Loucy (cell line): ENCODE results near the gene BMP8B.
"Not testable (repeated sequence)": the region's sequence is repeated elsewhere in the genome, so short reads cannot be mapped to it uniquely, and the experiment has no call there.

Experiments
- H2AFZ ChIP-seq: fragments of 200-600 bp; sonication (generic); 2 replicates; pipeline ENCODE4 v1.6.0; 2016; ENCODE audit warnings: antibody characterized with exemption, mild to moderate bottlenecking, low read length, moderate library complexity
- H3F3A ChIP-seq: fragments of 200-600 bp; 2 replicates; pipeline ENCODE4 v1.6.0; 2016; ENCODE audit warnings: antibody characterized with exemption, low read depth, mild to moderate bottlenecking
- H3K27me3 ChIP-seq: fragments of 200-600 bp; sonication (generic); 2 replicates; pipeline ENCODE4 v1.6.1; 2014; ENCODE audit warnings: low read length, mild to moderate bottlenecking; ENCODE audit not compliant: insufficient read depth, poor library complexity, severe bottlenecking
- H3K36me3 ChIP-seq: fragments of 200-600 bp; sonication (generic); 2 replicates; pipeline ENCODE4 v1.6.1; 2016; ENCODE audit warnings: low read length; ENCODE audit not compliant: insufficient read depth
- H3K4me1 ChIP-seq: fragments of 200-600 bp; sonication (generic); 2 replicates; pipeline ENCODE4 v1.5.1; 2014; ENCODE audit warnings: low read length, mild to moderate bottlenecking; ENCODE audit not compliant: insufficient read depth, poor library complexity, severe bottlenecking
- H3K4me2 ChIP-seq: fragments of 200-600 bp; sonication (generic); 2 replicates; pipeline ENCODE4 v1.6.0; 2014; ENCODE audit warnings: antibody characterized with exemption, low read length, low read depth, mild to moderate bottlenecking; ENCODE audit not compliant: poor library complexity, severe bottlenecking
- H3K4me3 ChIP-seq: fragments of 200-600 bp; sonication (generic); 2 replicates; pipeline ENCODE4 v1.5.1; 2014; ENCODE audit warnings: low read length, mild to moderate bottlenecking, mixed read lengths; ENCODE audit not compliant: poor library complexity, severe bottlenecking
- H3K79me2 ChIP-seq: fragments of 200-600 bp; sonication (generic); 2 replicates; pipeline ENCODE4 v1.6.1; 2014; ENCODE audit warnings: low read length; ENCODE audit not compliant: insufficient read depth
- H3K9ac ChIP-seq: fragments of 200-600 bp; sonication (generic); 2 replicates; pipeline ENCODE4 v1.6.0; 2014; ENCODE audit warnings: mild to moderate bottlenecking, low read depth, low read length, moderate library complexity; ENCODE audit not compliant: poor library complexity, severe bottlenecking
- H3K9me2 ChIP-seq: fragments of 200-600 bp; sonication (generic); replicated peaks from 2 replicates; pipeline ENCODE4 v1.6.1; 2016; ENCODE audit warnings: low read depth, low read length, mixed read lengths
- H3K9me3 ChIP-seq: fragments of 200-600 bp; sonication (generic); 2 replicates; pipeline ENCODE4 v1.6.1; 2014; ENCODE audit warnings: mild to moderate bottlenecking, antibody characterized with exemption, low read length, low read depth; ENCODE audit not compliant: insufficient read depth
- H4K20me1 ChIP-seq: fragments of 200-600 bp; sonication (generic); 2 replicates; pipeline ENCODE4 v1.6.0; 2014; ENCODE audit warnings: antibody characterized with exemption, low read length, mild to moderate bottlenecking; ENCODE audit not compliant: insufficient read depth, poor library complexity, severe bottlenecking
- EZH2phosphoT487 ChIP-seq: fragments of 200-600 bp; IDR thresholded peaks from 2 replicates; pipeline ENCODE4 v1.6.1; 2018; ENCODE audit warnings: antibody characterized with exemption, mild to moderate bottlenecking, moderate library complexity, borderline replicate concordance
- TF ChIP-seq, protein P1 (sequence below): fragments of 200-600 bp; sonication (generic); conservative IDR thresholded peaks from 2 replicates; pipeline ENCODE4 v1.5.1; 2014; ENCODE audit warnings: mild to moderate bottlenecking, antibody characterized with exemption, low read length

The BMP8B gene

DNA sequence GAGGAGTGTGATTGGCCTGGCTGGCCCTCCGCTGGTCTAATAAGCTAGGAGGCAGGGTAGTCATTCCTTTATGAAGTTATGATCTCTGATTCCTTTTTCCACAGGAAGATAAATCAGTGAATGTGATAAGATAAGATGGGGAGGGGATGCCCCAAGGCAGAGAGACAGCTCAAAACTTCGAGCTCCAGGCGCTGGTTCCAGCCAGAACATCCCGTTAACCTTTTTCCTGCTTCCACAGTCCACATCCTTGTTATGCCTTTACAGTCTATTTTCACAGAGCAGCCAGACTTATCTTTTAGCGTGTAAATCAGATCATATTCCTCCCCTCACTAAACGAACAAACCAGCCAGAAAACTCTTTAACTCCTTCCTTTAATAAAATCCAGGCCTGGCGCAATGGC, 38.5 kb upstream of the BMP8B start:
- no peaks in the 10 kb centered on the region for H4K20me1 ChIP-seq
- no peaks in the 10 kb centered on the region for H3K36me3 ChIP-seq
- no peak overlapping the region for H2AFZ ChIP-seq
- H3K9ac ChIP-seq = no peak overlapping the region
- H3K27me3 ChIP-seq = no peaks in the 10 kb centered on the region
- H3F3A ChIP-seq = no peaks in the 10 kb centered on the region
- TF ChIP-seq, protein P1, sequence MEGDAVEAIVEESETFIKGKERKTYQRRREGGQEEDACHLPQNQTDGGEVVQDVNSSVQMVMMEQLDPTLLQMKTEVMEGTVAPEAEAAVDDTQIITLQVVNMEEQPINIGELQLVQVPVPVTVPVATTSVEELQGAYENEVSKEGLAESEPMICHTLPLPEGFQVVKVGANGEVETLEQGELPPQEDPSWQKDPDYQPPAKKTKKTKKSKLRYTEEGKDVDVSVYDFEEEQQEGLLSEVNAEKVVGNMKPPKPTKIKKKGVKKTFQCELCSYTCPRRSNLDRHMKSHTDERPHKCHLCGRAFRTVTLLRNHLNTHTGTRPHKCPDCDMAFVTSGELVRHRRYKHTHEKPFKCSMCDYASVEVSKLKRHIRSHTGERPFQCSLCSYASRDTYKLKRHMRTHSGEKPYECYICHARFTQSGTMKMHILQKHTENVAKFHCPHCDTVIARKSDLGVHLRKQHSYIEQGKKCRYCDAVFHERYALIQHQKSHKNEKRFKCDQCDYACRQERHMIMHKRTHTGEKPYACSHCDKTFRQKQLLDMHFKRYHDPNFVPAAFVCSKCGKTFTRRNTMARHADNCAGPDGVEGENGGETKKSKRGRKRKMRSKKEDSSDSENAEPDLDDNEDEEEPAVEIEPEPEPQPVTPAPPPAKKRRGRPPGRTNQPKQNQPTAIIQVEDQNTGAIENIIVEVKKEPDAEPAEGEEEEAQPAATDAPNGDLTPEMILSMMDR = no peak
- no peak for TF ChIP-seq EZH2phosphoT487
- peaks cover 6% of the 10 kb centered on the region for H3K4me1 ChIP-seq
- H3K4me3 ChIP-seq = no peak overlapping the region
- H3K9me3 ChIP-seq = no peaks in the 10 kb centered on the region
- H3K4me2 ChIP-seq = no peak overlapping the region
- no peaks in the 10 kb centered on the region for H3K9me2 ChIP-seq
- H3K79me2 ChIP-seq = no peaks in the 10 kb centered on the region

DNA sequence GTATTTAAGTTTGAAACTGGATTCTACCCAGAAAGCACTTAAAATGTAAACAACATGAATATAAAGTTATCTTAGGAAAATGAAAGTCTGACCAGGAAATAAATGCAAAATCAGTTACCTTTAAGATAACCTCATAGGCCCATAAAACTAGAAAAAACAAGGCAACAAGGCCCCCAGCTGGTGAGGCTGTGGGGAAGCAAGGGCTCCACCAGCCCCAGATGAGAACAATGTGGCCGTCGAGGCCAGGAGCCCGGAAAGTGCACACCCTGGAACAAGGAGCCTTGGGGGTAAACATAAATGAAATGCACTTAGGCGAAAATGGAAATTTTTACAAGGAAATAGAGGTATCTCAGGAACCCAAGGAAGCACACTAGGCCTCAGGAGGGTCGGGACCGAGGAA, 37.9 kb upstream of the BMP8B start:
- H3K4me2 ChIP-seq = no peak overlapping the region
- H3F3A ChIP-seq = no peaks in the 10 kb centered on the region
- no peaks in the 10 kb centered on the region for H3K9me3 ChIP-seq
- H3K36me3 ChIP-seq = no peaks in the 10 kb centered on the region
- no peak overlapping the region; the same call in 1 of the 2 replicates for H2AFZ ChIP-seq
- peaks cover 6% of the 10 kb centered on the region for H3K4me1 ChIP-seq
- H4K20me1 ChIP-seq = no peaks in the 10 kb centered on the region
- H3K9me2 ChIP-seq = no peaks in the 10 kb centered on the region
- TF ChIP-seq, protein P1 = peak; percentile 40
- TF ChIP-seq EZH2phosphoT487 = no peak
- no peaks in the 10 kb centered on the region for H3K79me2 ChIP-seq
- H3K27me3 ChIP-seq = no peaks in the 10 kb centered on the region
- H3K9ac ChIP-seq = no peak overlapping the region
- no peak overlapping the region for H3K4me3 ChIP-seq

DNA sequence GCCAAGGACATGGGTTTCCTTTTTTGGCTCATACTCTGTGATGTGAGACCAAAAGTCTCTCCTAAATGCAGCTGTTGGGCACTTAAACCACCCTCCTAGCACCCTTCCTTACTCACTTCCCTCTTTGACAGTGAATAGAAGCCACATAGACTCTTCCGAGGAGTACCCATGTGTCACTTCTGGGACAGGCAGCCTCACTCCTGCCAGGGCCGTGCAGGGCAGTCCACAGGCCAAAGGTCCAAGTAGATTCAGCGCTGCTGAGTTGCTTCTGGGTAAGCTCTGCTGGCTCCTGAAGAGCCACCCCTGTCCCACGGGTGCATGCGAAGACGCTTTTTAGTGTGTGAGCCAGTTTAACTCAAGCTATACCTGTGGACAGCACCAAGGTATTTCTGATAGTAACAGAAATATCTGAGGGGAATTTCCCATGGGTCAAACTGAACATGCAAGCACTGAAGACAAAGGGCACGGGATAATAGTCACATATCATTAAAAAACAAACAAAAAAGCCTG, 36.8 kb upstream of the BMP8B start:
- no peaks in the 10 kb centered on the region for H3K27me3 ChIP-seq
- no peak overlapping the region for H3K9ac ChIP-seq
- H3K79me2 ChIP-seq = no peaks in the 10 kb centered on the region
- H3K4me2 ChIP-seq = no peak overlapping the region
- H3K9me3 ChIP-seq = no peaks in the 10 kb centered on the region
- no peak overlapping the region for H2AFZ ChIP-seq
- peaks cover 6% of the 10 kb centered on the region for H3K4me1 ChIP-seq
- no peaks in the 10 kb centered on the region for H3K36me3 ChIP-seq
- TF ChIP-seq, protein P1 = no peak
- no peak for TF ChIP-seq EZH2phosphoT487
- no peaks in the 10 kb centered on the region for H4K20me1 ChIP-seq
- no peaks in the 10 kb centered on the region for H3K9me2 ChIP-seq
- H3F3A ChIP-seq = no peaks in the 10 kb centered on the region
- H3K4me3 ChIP-seq = no peak overlapping the region

DNA sequence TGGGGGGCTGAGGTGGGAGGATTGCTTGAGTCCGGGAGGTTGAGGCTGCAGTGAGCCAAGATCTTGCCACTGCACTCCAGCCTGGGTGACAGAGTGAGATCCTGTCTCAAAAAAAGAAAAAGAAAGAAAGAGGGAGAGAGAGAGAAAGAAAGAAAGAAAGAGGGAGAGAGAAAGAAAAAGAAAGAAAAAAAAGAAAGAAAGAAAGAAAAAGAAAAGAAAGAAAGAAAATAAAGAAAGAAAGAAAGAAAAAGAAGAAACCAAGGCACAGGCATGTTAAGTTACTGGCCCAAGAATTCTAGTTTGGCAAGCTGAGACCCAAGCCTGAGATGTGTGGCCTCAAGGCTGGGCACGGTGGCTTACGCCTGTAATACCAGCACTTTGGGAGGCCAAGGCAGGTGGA, 34.8 kb upstream of the BMP8B start:
- H3K4me1 ChIP-seq, H2AFZ ChIP-seq, H3K9me3 ChIP-seq: not testable (repeated sequence)

More for the DNA sequence above, 34.8 kb upstream of the BMP8B start:
- H3K4me2 ChIP-seq, H4K20me1 ChIP-seq, H3K79me2 ChIP-seq, H3K9ac ChIP-seq, H3K27me3 ChIP-seq, H3K36me3 ChIP-seq, H3K9me2 ChIP-seq, H3K4me3 ChIP-seq, H3F3A ChIP-seq: not testable (repeated sequence)
